GM23248 (cell line): ENCODE data around the gene LYPLAL1.

Source experiments
- EZH2 ChIP-seq: fragments of 200-600 bp; sonication (generic); IDR thresholded peaks from 2 replicates; pipeline ENCODE4 v1.6.1; 2018; ENCODE audit warnings: antibody characterized with exemption, mild to moderate bottlenecking; ENCODE audit not compliant: insufficient read depth, poor library complexity, severe bottlenecking
- EZH2phosphoT487 ChIP-seq: fragments of 200-600 bp; sonication (generic); IDR thresholded peaks from 2 replicates; pipeline ENCODE4 v1.6.1; 2018; ENCODE audit warnings: antibody characterized with exemption, moderate library complexity, mild to moderate bottlenecking, low read depth; ENCODE audit not compliant: insufficient read depth

GRCh38 chr1:219155135-219155534, 18.5 kb upstream of the LYPLAL1 start:
- no peak for TF ChIP-seq EZH2phosphoT487
- TF ChIP-seq EZH2, result no peak
